Hematopoietic multipotent progenitor cell (in vitro differentiated cells): Measurements from ENCODE around the gene CACNA2D1. TPM values are rescaled to one million over a fixed set of nuclear protein-coding genes. Genes with fewer than 3 reads are reported as not detected.
"Not testable (repeated sequence)": the region's sequence is repeated elsewhere in the genome, so short reads cannot be mapped to it uniquely, and the experiment has no call there.

ENCODE experiments used
- DNase-seq, 3 donors: peaks; one replicate each; pipeline ENCODE4 v3.0.0-alpha.2; 2011 to 2015; ENCODE audit warnings: low read depth in 2 of 3, low spot score in 2 of 3
- total RNA-seq: library from RNA; depleted of rRNA; stranded (reverse); fragments of >200 nt; gene quantifications from one replicate; pipeline ENCODE4 v1.2.3, GENCODE V29; 2012

The CACNA2D1 gene
- total RNA-seq, 1 donor: under 0.01 TPM

GRCh38 chr7:82175319-82175718, 268.3 kb downstream of the CACNA2D1 start:
- DNase-seq: no peak

- no peak for DNase-seq
Measured at GRCh38 chr7:82173400-82174021, 270.1 kb downstream of the CACNA2D1 start.

- no peak for DNase-seq
Measured at GRCh38 chr7:82172881-82173280, 270.7 kb downstream of the CACNA2D1 start.

- DNase-seq: no peak
Measured at GRCh38 chr7:82172017-82172416, 271.6 kb downstream of the CACNA2D1 start.

GRCh38 chr7:82167558-82168314, 275.8 kb downstream of the CACNA2D1 start:
- no peak for DNase-seq

GRCh38 chr7:82166260-82167015, 277.1 kb downstream of the CACNA2D1 start:
- no peak for DNase-seq

- DNase-seq: no peak
Measured at GRCh38 chr7:82164813-82165212, 278.8 kb downstream of the CACNA2D1 start.

- no peak for DNase-seq
Measured at GRCh38 chr7:82164410-82164809, 279.2 kb downstream of the CACNA2D1 start.

GRCh38 chr7:82163586-82163985, 280.0 kb downstream of the CACNA2D1 start:
- DNase-seq: no peak

GRCh38 chr7:82162289-82162688, 281.3 kb downstream of the CACNA2D1 start:
- DNase-seq: no peak

GRCh38 chr7:82158327-82158726, 285.2 kb downstream of the CACNA2D1 start:
- no peak for DNase-seq

GRCh38 chr7:82156893-82157292, 286.7 kb downstream of the CACNA2D1 start:
- DNase-seq: no peak

GRCh38 chr7:82156168-82156567, 287.4 kb downstream of the CACNA2D1 start:
- DNase-seq: no peak

GRCh38 chr7:82154728-82155127, 288.8 kb downstream of the CACNA2D1 start:
- no peak for DNase-seq

GRCh38 chr7:82153776-82154175, 289.8 kb downstream of the CACNA2D1 start:
- no peak for DNase-seq

GRCh38 chr7:82152858-82153257, 290.7 kb downstream of the CACNA2D1 start:
- DNase-seq: no peak

- DNase-seq: no peak
Measured at GRCh38 chr7:82146491-82146890, 297.1 kb downstream of the CACNA2D1 start.

- DNase-seq: no peak
Measured at GRCh38 chr7:82142263-82142864, 301.2 kb downstream of the CACNA2D1 start.

- no peak for DNase-seq
Measured at GRCh38 chr7:82141427-82141826, 302.1 kb downstream of the CACNA2D1 start.

- not testable (repeated sequence) for DNase-seq
Measured at GRCh38 chr7:82140608-82141007, 303.0 kb downstream of the CACNA2D1 start.

- no peak for DNase-seq
Measured at GRCh38 chr7:82131215-82131614, 312.4 kb downstream of the CACNA2D1 start.
